ENCODE results near the gene NCBP2L.

GRCh38 chrX:107804427-107804826 is 26.9 kb downstream of the NCBP2L start:
- TF ChIP-seq POLR2A (IDR thresholded peaks at IDR 0.05) (no peak), CTCF (IDR thresholded peaks at IDR 0.05 in 4 of 5, conservative IDR thresholded peaks at IDR 0.05 in 1 of 5) (no peak)

All from gastrocnemius medialis (tissue), 4 donors.